GM12878 (cell line): ENCODE results near the gene ASAP2. TPM values are rescaled to one million over a fixed set of nuclear protein-coding genes. Genes with fewer than 3 reads are reported as not detected.

Experiments used
- ATAC-seq: fragments of 200-7000 bp; cut with Tn5 transposase; 3 replicates; pipeline ENCODE4 v1.9.1; 2020; ENCODE audit warnings: mild to moderate bottlenecking, moderate library complexity
- BruUV-seq: library from RNA; stranded (reverse); fragments of 400-500 nt; replicated peaks from 2 replicates; lab custom pipeline; 2021; lab: Mats Ljungman, UMichigan
- CTCF ChIA-PET: fragments of 300-600 bp; sonication (Branson Sonifier 250); formaldehyde crosslinking; extraction: SDS; loops from one replicate; lab custom pipeline; 2021; ENCODE audit warnings: inconsistent platforms; lab: Yijun Ruan, JAX
- POLR2A ChIA-PET: fragments of 350-600 bp; formaldehyde crosslinking; extraction: SDS; loops from one replicate; lab custom pipeline; 2021; ENCODE audit warnings: inconsistent platforms; lab: Charles Lee
- RAD21 ChIA-PET: fragments of 300-600 bp; sonication (Branson Sonifier 250); formaldehyde crosslinking; loops from one replicate; lab custom pipeline; 2023; ENCODE audit warnings: antibody characterized with exemption; ENCODE audit not compliant: unreplicated experiment; lab: Charles Lee
- SMC1A ChIA-PET: fragments of 300-600 bp; sonication (Branson Sonifier 250); formaldehyde crosslinking; loops from one replicate; lab custom pipeline; 2023; ENCODE audit not compliant: unreplicated experiment, uncharacterized antibody; lab: Charles Lee
- DNase-seq: peaks from one replicate; pipeline ENCODE4 v3.0.0-alpha.2; 2011; ENCODE audit warnings: low read depth, low spot score
- FAIRE-seq: peaks from 3 replicates; lab custom pipeline; 2011; peaks lifted over from hg19 to GRCh38; lab: Jason Lieb, UNC
- H2AFZ ChIP-seq: 2 replicates; pipeline ENCODE4 v1.6.0; 2011; ENCODE audit warnings: low read depth, low read length, control low read depth; ENCODE audit not compliant: control insufficient read depth
- H3K27ac ChIP-seq: 2 replicates; pipeline ENCODE4 v1.5.1; 2011; ENCODE audit warnings: control low read depth; ENCODE audit not compliant: control insufficient read depth, insufficient read depth
- H3K27me3 ChIP-seq, 2 experiments: replicated peaks in 1 of 2; 2 replicates each; pipeline versions ENCODE4 v1.6.0 to v1.6.1; 2011; ENCODE audit warnings: low read length in 1 of 2; ENCODE audit not compliant: control insufficient read depth in 2 of 2, insufficient read depth in 2 of 2
- H3K36me3 ChIP-seq, 2 experiments: 2 replicates each; pipeline ENCODE4 v1.5.1; 2011; ENCODE audit warnings: low read length in 1 of 2; ENCODE audit not compliant: control insufficient read depth in 2 of 2, insufficient read depth in 2 of 2
- H3K4me1 ChIP-seq: 2 replicates; pipeline ENCODE4 v1.6.1; 2011; ENCODE audit warnings: mild to moderate bottlenecking, low read length, moderate library complexity, mixed read lengths; ENCODE audit not compliant: control insufficient read depth, insufficient read depth
- H3K4me2 ChIP-seq: 2 replicates; pipeline ENCODE4 v1.6.0; 2011; ENCODE audit warnings: control low read depth; ENCODE audit not compliant: control insufficient read depth, insufficient read depth
- H3K4me3 ChIP-seq: fragments of 200-600 bp; sonication (generic); 2 replicates; pipeline ENCODE4 v1.5.1; 2016
- H3K79me2 ChIP-seq: 2 replicates; pipeline ENCODE4 v1.6.0; 2011; ENCODE audit warnings: low read length; ENCODE audit not compliant: control insufficient read depth, insufficient read depth
- H3K9ac ChIP-seq: 2 replicates; pipeline ENCODE4 v1.8.0; 2011; ENCODE audit warnings: low read length, control low read depth, mixed read lengths; ENCODE audit not compliant: control insufficient read depth, insufficient read depth
- H3K9me3 ChIP-seq: replicated peaks from 3 replicates; pipeline ENCODE4 v1.5.1; 2011; ENCODE audit warnings: mild to moderate bottlenecking, low read length; ENCODE audit not compliant: control insufficient read depth, insufficient read depth
- H4K20me1 ChIP-seq: 2 replicates; pipeline ENCODE4 v1.6.0; 2011; ENCODE audit not compliant: control insufficient read depth, insufficient read depth
- ATF3 ChIP-seq: IDR thresholded peaks from 2 replicates; pipeline ENCODE4 v1.6.1; 2011; ENCODE audit warnings: low read depth, mild to moderate bottlenecking, low read length, moderate library complexity, borderline replicate concordance; ENCODE audit errors: extremely low read depth
- BCL11A ChIP-seq: IDR thresholded peaks from 2 replicates; pipeline ENCODE4 v1.6.1; 2011; ENCODE audit warnings: low read depth, low read length
- DPF2 ChIP-seq: fragments of 450-650 bp; IDR thresholded peaks from 2 replicates; pipeline ENCODE4 v1.6.1; 2017; ENCODE audit warnings: mild to moderate bottlenecking
- HDAC6 ChIP-seq: fragments of 200-600 bp; sonication (generic); IDR thresholded peaks from one replicate; pipeline ENCODE4 v1.8.0; 2017; ENCODE audit warnings: antibody characterized with exemption; ENCODE audit not compliant: unreplicated experiment
- IKZF2 ChIP-seq, 2 experiments: fragments of 450-650 bp; IDR thresholded peaks; 2 replicates each; pipeline ENCODE4 v1.6.1; 2017; ENCODE audit warnings: mild to moderate bottlenecking in 2 of 2, moderate library complexity in 2 of 2
- PML ChIP-seq: IDR thresholded peaks from 2 replicates; pipeline ENCODE4 v1.6.1; 2012; ENCODE audit warnings: low read length, inconsistent platforms
- POLR2AphosphoS2 ChIP-seq: IDR thresholded peaks from 2 replicates; pipeline ENCODE4 v1.6.1; 2011; ENCODE audit warnings: low read depth, mild to moderate bottlenecking, low read length, improper control_type of control experiment, moderate library complexity
- POLR2AphosphoS5 ChIP-seq: IDR thresholded peaks from 2 replicates; pipeline ENCODE4 v1.6.1; 2011; ENCODE audit warnings: mild to moderate bottlenecking, low read length, inconsistent platforms
- RAD21 ChIP-seq: IDR thresholded peaks from 2 replicates; pipeline ENCODE4 v1.6.1; 2011; ENCODE audit warnings: mild to moderate bottlenecking, low read depth, low read length, moderate library complexity; ENCODE audit not compliant: insufficient read depth
- SUZ12 ChIP-seq: fragments of 200-600 bp; sonication (generic); IDR thresholded peaks from one replicate; pipeline ENCODE4 v1.6.1; 2018; ENCODE audit warnings: antibody characterized with exemption, mild to moderate bottlenecking; ENCODE audit not compliant: unreplicated experiment
- USF2 ChIP-seq: IDR thresholded peaks from 2 replicates; pipeline ENCODE4 v1.6.1; 2011; ENCODE audit warnings: low read depth, low read length, improper control_type of control experiment, borderline replicate concordance
- YBX1 ChIP-seq: fragments of 450-650 bp; IDR thresholded peaks from 2 replicates; pipeline ENCODE4 v1.6.1; 2016; ENCODE audit warnings: antibody characterized with exemption
- YY1 ChIP-seq: IDR thresholded peaks from 2 replicates; pipeline ENCODE4 v1.6.1; 2011; ENCODE audit warnings: low read depth, mild to moderate bottlenecking, low read length
- WGBS: methylation state at CpG from one replicate; pipeline ENCODE4 v1.1.6; 2016; ENCODE audit warnings: low lambda C conversion rate; ENCODE audit not compliant: insufficient replicate concordance, insufficient coverage; ENCODE audit errors: missing lambda C conversion rate; 5-methylcytosine and 5-hydroxymethylcytosine counted together
- in situ Hi-C: fragments of 300-500 bp; cut with MboI; formaldehyde crosslinking; loops from 9 replicates; pipeline ENCODE4 v1.14.3; 2018; ENCODE audit warnings: mixed read lengths
- intact Hi-C: fragments of 100-400 bp; cut with micrococcal nuclease; formaldehyde crosslinking; loops from one replicate; pipeline ENCODE4 v1.14.2; 2022; ENCODE audit not compliant: unreplicated experiment
- polyA plus RNA-seq, 11 experiments: library from polyadenylated mRNA; depleted of rRNA in 4 of 11; unstranded in 6 of 11; stranded (reverse) in 5 of 11; fragments of >200 nt; fragmentation: Nextera tagmentation in 4 of 11; fragmentation: Illumina TruSeq in 1 of 11; extraction: Ambion mirVana in 4 of 11; extraction: Trizol in 1 of 11; gene quantifications; 1 replicate in 1 of 11; 2 replicates in 10 of 11; pipeline versions ENCODE4 v1.2.1 to v1.2.3, GENCODE V29; 2011 to 2016; ENCODE audit warnings: inconsistent platforms in 2 of 11, missing spikeins in 2 of 11, low read depth in 1 of 11
- total RNA-seq, 4 experiments: library from RNA; depleted of rRNA in 3 of 4; stranded (reverse); fragments of >200 nt in 3 of 4; fragmentation: Illumina TruSeq in 1 of 4; extraction: Trizol in 1 of 4; gene quantifications; 2 replicates each; pipeline versions ENCODE4 v1.2.1 to v1.2.3, GENCODE V29; 2013 to 2021
- TF ChIP-seq, protein P1 (sequence below): IDR thresholded peaks from 2 replicates; pipeline ENCODE4 v1.6.1; 2012; ENCODE audit warnings: low read depth, low read length, improper control_type of control experiment
- TF ChIP-seq, protein P2 (sequence below): fragments of 450-650 bp; IDR thresholded peaks from 2 replicates; pipeline ENCODE4 v1.6.1; 2016; ENCODE audit warnings: mild to moderate bottlenecking
- TF ChIP-seq, protein P3 (sequence below): fragments of 450-650 bp; IDR thresholded peaks from 2 replicates; pipeline ENCODE4 v1.6.1; 2014; ENCODE audit warnings: mild to moderate bottlenecking

The ASAP2 gene
- total and polyA plus RNA-seq, 10 of the 15 experiments (the other 5 are each of a cell fraction or from before 2014, with no cell fraction given), result 0.05 to 0.27 (median 0.07) TPM; not detected in 4

DNA sequence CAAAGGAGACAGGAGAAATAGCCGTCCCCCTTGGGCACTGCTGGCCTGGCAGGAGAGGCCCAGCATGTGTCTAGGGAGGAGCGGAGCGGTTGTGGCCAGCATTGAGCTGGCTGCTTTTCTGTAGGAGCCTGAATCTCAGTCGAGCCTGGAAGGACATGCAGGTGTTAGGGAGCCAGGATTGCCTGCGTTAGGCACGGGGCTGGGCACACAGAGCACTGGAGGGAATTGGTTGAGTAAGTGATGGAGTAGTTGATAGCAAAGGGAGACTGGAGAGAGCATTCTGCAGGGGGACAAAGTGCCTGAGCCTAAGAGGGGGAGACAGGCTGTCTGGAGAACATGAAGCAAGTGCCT is 22.8 kb downstream of the ASAP2 start (continued):
- TF ChIP-seq IKZF2 (IDR thresholded peaks at IDR 0.05) (no peak), ATF3 (no peak), DPF2 (no peak)
- TF ChIP-seq, protein P1, sequence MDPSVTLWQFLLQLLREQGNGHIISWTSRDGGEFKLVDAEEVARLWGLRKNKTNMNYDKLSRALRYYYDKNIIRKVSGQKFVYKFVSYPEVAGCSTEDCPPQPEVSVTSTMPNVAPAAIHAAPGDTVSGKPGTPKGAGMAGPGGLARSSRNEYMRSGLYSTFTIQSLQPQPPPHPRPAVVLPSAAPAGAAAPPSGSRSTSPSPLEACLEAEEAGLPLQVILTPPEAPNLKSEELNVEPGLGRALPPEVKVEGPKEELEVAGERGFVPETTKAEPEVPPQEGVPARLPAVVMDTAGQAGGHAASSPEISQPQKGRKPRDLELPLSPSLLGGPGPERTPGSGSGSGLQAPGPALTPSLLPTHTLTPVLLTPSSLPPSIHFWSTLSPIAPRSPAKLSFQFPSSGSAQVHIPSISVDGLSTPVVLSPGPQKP, result no peak
- TF ChIP-seq, protein P2, sequence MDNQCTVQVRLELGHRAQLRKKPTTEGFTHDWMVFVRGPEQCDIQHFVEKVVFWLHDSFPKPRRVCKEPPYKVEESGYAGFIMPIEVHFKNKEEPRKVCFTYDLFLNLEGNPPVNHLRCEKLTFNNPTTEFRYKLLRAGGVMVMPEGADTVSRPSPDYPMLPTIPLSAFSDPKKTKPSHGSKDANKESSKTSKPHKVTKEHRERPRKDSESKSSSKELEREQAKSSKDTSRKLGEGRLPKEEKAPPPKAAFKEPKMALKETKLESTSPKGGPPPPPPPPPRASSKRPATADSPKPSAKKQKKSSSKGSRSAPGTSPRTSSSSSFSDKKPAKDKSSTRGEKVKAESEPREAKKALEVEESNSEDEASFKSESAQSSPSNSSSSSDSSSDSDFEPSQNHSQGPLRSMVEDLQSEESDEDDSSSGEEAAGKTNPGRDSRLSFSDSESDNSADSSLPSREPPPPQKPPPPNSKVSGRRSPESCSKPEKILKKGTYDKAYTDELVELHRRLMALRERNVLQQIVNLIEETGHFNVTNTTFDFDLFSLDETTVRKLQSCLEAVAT, result no peak

DNA sequence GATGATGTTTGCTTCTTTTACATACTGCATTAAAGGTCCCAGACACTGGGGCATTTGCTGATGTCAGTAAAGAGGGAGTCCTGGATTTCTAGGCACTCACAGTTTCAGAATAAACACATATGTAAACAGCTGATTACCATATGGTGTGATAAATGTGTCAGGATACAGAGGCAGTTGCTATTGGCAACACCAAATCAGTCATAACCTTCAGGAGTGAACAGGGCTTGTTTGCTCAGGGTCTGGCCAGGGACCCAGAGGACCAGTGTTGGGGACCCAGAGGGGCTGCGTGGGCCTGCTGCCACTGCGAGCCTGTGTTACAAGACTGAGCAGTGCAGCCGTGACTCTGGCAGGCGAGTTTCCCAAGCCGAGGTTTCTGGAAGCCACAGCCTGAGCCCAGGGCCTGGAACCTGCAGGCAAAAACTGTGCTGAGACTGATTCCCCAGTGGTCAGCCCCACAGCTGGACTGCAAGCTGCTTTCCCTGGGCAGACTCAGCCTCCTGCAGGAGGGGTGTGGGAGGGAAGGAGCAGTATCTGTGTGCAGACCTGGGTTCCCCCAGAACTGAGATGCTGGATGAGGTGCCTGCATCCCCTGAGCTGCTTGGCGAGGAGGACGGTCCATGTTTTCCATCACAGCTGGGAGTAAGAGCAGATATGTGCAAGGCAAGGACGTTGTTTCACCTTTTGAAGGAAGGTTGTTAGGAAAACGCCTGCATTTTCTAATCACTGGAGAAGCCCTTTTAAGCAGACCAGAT is 23.6 kb downstream of the ASAP2 start:
- H2AFZ ChIP-seq, result no peak overlapping the region
- WGBS, result 35% methylated on average over 9 of the region's 9 CpGs
- TF ChIP-seq SUZ12 (no peak), RAD21 (no peak), HDAC6 (no peak), PML (no peak), YBX1 (no peak), USF2 (no peak), POLR2AphosphoS2 (no peak), BCL11A (no peak), POLR2AphosphoS5 (no peak), YY1 (no peak), ATF3 (no peak)
- TF ChIP-seq, protein P3, sequence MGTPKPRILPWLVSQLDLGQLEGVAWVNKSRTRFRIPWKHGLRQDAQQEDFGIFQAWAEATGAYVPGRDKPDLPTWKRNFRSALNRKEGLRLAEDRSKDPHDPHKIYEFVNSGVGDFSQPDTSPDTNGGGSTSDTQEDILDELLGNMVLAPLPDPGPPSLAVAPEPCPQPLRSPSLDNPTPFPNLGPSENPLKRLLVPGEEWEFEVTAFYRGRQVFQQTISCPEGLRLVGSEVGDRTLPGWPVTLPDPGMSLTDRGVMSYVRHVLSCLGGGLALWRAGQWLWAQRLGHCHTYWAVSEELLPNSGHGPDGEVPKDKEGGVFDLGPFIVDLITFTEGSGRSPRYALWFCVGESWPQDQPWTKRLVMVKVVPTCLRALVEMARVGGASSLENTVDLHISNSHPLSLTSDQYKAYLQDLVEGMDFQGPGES, result no peak
- TF ChIP-seq, protein P1, result no peak

More for the DNA sequence above, 23.6 kb downstream of the ASAP2 start:
- POLR2A ChIA-PET, result no interaction called here
- H3K4me2 ChIP-seq, result no peak overlapping the region
- SMC1A ChIA-PET, result no interaction called here
- no peaks in the 10 kb centered on the region for H3K9me3 ChIP-seq
- H3K27ac ChIP-seq, result no peak overlapping the region
- BruUV-seq, result no TSS peak
- CTCF ChIA-PET, result no interaction called here
- ATAC-seq (no peak), FAIRE-seq (no peak), DNase-seq (no peak)
- in situ Hi-C loops, result no loop called here
- no peak overlapping the region for H3K4me3 ChIP-seq
- no peaks in the 10 kb centered on the region for H3K79me2 ChIP-seq
- H3K36me3 ChIP-seq, result no peaks in the 10 kb centered on the region
- intact Hi-C loops, result no loop called here
- no peak overlapping the region for H3K9ac ChIP-seq
- H3K27me3 ChIP-seq, result peaks cover 8% of the 10 kb centered on the region in 2 experiments; a peak in 3 of 4 replicates
- no peaks in the 10 kb centered on the region for H4K20me1 ChIP-seq
- H3K4me1 ChIP-seq, result no peaks in the 10 kb centered on the region
- RAD21 ChIA-PET, result no interaction called here
